OCI-LY7 (cell line): ENCODE measurements around the gene SALL3. TPM values are rescaled to one million over a fixed set of nuclear protein-coding genes. Genes with fewer than 3 reads are reported as not detected.

ENCODE experiments used
- BruUV-seq: library from RNA; stranded (reverse); fragments of 400-500 nt; replicated peaks from 2 replicates; lab custom pipeline; 2021; lab: Mats Ljungman, UMichigan
- CTCF ChIA-PET: fragments of 300-600 bp; sonication (Branson Sonifier 250); formaldehyde crosslinking; loops from one replicate; lab custom pipeline; 2022; ENCODE audit warnings: antibody characterized with exemption; ENCODE audit not compliant: unreplicated experiment; lab: Charles Lee
- POLR2A ChIA-PET: fragments of 300-600 bp; sonication (Branson Sonifier 250); formaldehyde crosslinking; loops from one replicate; lab custom pipeline; 2022; ENCODE audit warnings: antibody characterized with exemption; lab: Charles Lee
- DNase-seq: peaks from one replicate; pipeline ENCODE4 v3.0.0-alpha.2; 2015; ENCODE audit warnings: low spot score
- H2AFZ ChIP-seq: fragments of 200-600 bp; sonication (generic), shearing (Covaris generic); 2 replicates; pipeline ENCODE4 v1.6.1; 2014; ENCODE audit warnings: mild to moderate bottlenecking, antibody characterized with exemption, low read length, moderate library complexity
- H3K27ac ChIP-seq: fragments of 200-600 bp; sonication (generic); 2 replicates; pipeline ENCODE4 v1.5.1; 2014; ENCODE audit warnings: mixed run types, low read depth, mild to moderate bottlenecking, moderate library complexity, low read length, inconsistent platforms; ENCODE audit not compliant: poor library complexity, severe bottlenecking
- H3K36me3 ChIP-seq: fragments of 200-600 bp; sonication (generic); 2 replicates; pipeline ENCODE4 v1.6.1; 2014; ENCODE audit warnings: mild to moderate bottlenecking, antibody characterized with exemption, low read length, moderate library complexity, mixed read lengths; ENCODE audit not compliant: insufficient read depth
- H3K4me1 ChIP-seq: fragments of 200-600 bp; sonication (generic); 2 replicates; pipeline ENCODE4 v1.5.1; 2014; ENCODE audit warnings: mild to moderate bottlenecking, low read length; ENCODE audit not compliant: insufficient read depth, poor library complexity, severe bottlenecking
- H3K4me2 ChIP-seq: fragments of 200-600 bp; sonication (generic); 2 replicates; pipeline ENCODE4 v1.6.1; 2014; ENCODE audit warnings: mild to moderate bottlenecking, low read length
- H3K4me3 ChIP-seq: fragments of 200-600 bp; sonication (generic); 2 replicates; pipeline ENCODE4 v1.5.1; 2014; ENCODE audit warnings: mild to moderate bottlenecking, low read depth, low read length; ENCODE audit not compliant: poor library complexity, severe bottlenecking
- H3K79me2 ChIP-seq: fragments of 200-600 bp; sonication (generic); 2 replicates; pipeline ENCODE4 v1.6.1; 2016; ENCODE audit warnings: low read depth, mild to moderate bottlenecking, low read length, moderate library complexity, mixed read lengths; ENCODE audit not compliant: insufficient read depth
- H3K9me2 ChIP-seq: fragments of 200-600 bp; sonication (generic); 2 replicates; pipeline ENCODE4 v1.6.1; 2016; ENCODE audit warnings: mild to moderate bottlenecking, low read length, mixed read lengths; ENCODE audit not compliant: insufficient read depth
- H3K9me3 ChIP-seq: fragments of 200-600 bp; sonication (generic); 2 replicates; pipeline ENCODE4 v1.6.1; 2014; ENCODE audit warnings: mild to moderate bottlenecking, mixed run types, low read length, mixed read lengths
- H4K20me1 ChIP-seq: fragments of 200-600 bp; sonication (generic); 2 replicates; pipeline ENCODE4 v1.6.1; 2014; ENCODE audit warnings: mild to moderate bottlenecking, antibody characterized with exemption, low read length, moderate library complexity, mixed read lengths; ENCODE audit not compliant: insufficient read depth
- EZH2phosphoT487 ChIP-seq: fragments of 200-600 bp; sonication (generic); IDR thresholded peaks from 2 replicates; pipeline ENCODE4 v1.6.1; 2018; ENCODE audit warnings: low read depth, borderline replicate concordance, mild to moderate bottlenecking, mixed run types, antibody characterized with exemption, low read length, moderate library complexity, mixed read lengths
- intact Hi-C: fragments of 100-400 bp; cut with micrococcal nuclease; formaldehyde crosslinking; loops from one replicate; pipeline ENCODE4 v1.10.0; 2022; ENCODE audit not compliant: unreplicated experiment
- total RNA-seq, 2 experiments: library from RNA; depleted of rRNA in 1 of 2; stranded (reverse); fragments of >200 nt in 1 of 2; shearing (Covaris generic) in 1 of 2; gene quantifications; 2 replicates each; pipeline ENCODE4 v1.2.3, GENCODE V29; 2014 to 2022
- TF ChIP-seq, protein P1 (sequence below): fragments of 200-600 bp; sonication (generic); conservative IDR thresholded peaks from 2 replicates; pipeline ENCODE4 v1.5.1; 2014; ENCODE audit warnings: mild to moderate bottlenecking, antibody characterized with exemption, low read length, moderate library complexity, mixed read lengths

Gene SALL3
- total RNA-seq, 2 experiments from 2014 or later: not detected

DNA sequence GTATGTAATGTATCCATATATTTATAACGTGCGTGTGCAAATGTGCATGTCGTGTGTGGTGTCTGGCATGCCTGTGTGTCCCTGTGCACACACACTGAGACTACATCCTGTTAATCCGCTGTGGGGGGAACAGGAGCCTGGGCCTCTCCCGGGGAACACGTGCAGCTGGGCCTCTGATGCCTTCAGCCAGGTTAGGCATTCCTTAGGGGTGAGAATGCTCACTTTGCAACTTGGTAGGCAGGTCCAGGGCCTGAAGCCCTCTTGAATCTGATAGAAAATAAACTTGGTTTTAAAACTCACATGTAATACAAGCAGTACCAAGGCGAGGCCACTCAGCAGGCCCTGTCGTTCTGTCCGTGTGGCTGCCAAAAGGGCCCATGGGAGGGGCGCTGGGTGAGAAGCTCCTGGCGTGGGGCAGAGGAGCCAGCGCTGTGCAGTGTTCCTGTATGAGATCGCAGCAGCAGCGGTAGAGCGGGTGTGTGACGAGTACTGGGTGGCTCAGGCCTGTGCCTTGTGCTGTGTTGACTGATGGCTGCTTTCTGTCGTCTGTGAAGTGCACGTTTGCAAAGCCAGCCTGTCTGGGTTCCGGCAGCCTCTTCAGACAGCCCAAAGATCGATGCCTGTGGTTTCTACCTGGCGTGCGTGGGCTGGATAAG is 16.2 kb downstream of the SALL3 start:
- no peak for DNase-seq
- no peak overlapping the region for H3K4me3 ChIP-seq
- TF ChIP-seq, protein P1, sequence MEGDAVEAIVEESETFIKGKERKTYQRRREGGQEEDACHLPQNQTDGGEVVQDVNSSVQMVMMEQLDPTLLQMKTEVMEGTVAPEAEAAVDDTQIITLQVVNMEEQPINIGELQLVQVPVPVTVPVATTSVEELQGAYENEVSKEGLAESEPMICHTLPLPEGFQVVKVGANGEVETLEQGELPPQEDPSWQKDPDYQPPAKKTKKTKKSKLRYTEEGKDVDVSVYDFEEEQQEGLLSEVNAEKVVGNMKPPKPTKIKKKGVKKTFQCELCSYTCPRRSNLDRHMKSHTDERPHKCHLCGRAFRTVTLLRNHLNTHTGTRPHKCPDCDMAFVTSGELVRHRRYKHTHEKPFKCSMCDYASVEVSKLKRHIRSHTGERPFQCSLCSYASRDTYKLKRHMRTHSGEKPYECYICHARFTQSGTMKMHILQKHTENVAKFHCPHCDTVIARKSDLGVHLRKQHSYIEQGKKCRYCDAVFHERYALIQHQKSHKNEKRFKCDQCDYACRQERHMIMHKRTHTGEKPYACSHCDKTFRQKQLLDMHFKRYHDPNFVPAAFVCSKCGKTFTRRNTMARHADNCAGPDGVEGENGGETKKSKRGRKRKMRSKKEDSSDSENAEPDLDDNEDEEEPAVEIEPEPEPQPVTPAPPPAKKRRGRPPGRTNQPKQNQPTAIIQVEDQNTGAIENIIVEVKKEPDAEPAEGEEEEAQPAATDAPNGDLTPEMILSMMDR: no peak
- TF ChIP-seq EZH2phosphoT487: no peak
- intact Hi-C loops: no loop called here
- no peaks in the 10 kb centered on the region for H3K79me2 ChIP-seq
- no peak overlapping the region for H3K4me2 ChIP-seq
- ChIA-PET POLR2A (no interaction called here), CTCF (no interaction called here)
- no peaks in the 10 kb centered on the region for H3K36me3 ChIP-seq
- no peak overlapping the region for H2AFZ ChIP-seq
- no peaks in the 10 kb centered on the region for H3K9me3 ChIP-seq
- BruUV-seq: no TSS peak
- no peaks in the 10 kb centered on the region for H3K4me1 ChIP-seq
- H3K27ac ChIP-seq: no peak overlapping the region
- H4K20me1 ChIP-seq: no peaks in the 10 kb centered on the region
- H3K9me2 ChIP-seq: no peaks in the 10 kb centered on the region

DNA sequence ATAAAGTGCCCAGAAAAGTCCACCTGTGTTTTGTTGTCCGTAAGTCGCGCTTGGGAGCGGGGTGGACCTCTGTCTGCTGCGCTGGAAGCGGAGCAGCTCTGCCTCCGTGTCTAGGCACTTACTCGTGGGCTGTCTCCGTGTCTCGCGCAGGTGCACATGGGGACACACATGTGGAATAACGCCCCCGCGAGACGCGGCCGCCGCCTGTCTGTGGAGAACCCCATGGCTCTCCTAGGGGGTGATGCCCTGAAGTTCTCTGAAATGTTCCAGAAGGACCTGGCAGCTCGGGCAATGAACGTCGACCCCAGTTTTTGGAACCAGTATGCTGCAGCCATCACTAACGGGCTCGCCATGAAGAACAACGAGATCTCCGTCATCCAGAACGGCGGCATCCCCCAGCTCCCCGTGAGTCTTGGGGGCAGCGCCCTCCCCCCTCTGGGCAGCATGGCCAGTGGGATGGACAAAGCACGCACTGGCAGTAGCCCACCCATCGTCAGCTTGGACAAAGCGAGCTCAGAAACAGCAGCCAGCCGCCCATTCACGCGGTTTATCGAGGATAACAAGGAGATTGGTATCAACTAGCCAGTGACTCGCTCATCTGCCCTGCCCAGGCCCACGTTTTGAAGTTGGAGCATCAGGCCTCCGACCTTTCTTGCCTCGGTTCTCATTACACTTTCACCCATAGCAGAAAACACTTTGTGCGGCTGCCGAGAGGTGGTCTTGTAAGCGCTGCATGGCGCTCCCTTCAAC is 17.3 kb downstream of the SALL3 start:
- no peak for TF ChIP-seq EZH2phosphoT487
- TF ChIP-seq, protein P1: no peak
- Histone ChIP-seq H3K4me1 (no peaks in the 10 kb centered on the region), H3K9me2 (no peaks in the 10 kb centered on the region), H2AFZ (no peak overlapping the region), H4K20me1 (no peaks in the 10 kb centered on the region), H3K4me2 (no peak overlapping the region), H3K4me3 (no peak overlapping the region), H3K79me2 (no peaks in the 10 kb centered on the region), H3K27ac (no peak overlapping the region), H3K36me3 (no peaks in the 10 kb centered on the region), H3K9me3 (no peaks in the 10 kb centered on the region)
- ChIA-PET CTCF (no interaction called here), POLR2A (no interaction called here)
- intact Hi-C loops: no loop called here
- no peak for DNase-seq
- BruUV-seq: no TSS peak
